Measurements from ENCODE around the gene CAPN12.
"Not testable (repeated sequence)": the region's sequence is repeated elsewhere in the genome, so short reads cannot be mapped to it uniquely, and the experiment has no call there.

CAPN12 gene

GRCh38 chr19:38744298-38744681, at the start of gene CAPN12:
Gene CAPN12, minus strand, starts transcription at chr19:38744474. Its CDS starts 309 bp downstream, at chr19:38744165.
- no peak for DNase-seq (ENCODE audit: low spot score)

- DNase-seq (ENCODE audit: low spot score) = no peak
Observed at GRCh38 chr19:38793671-38794070, 49.4 kb upstream of the CAPN12 start.

DNA sequence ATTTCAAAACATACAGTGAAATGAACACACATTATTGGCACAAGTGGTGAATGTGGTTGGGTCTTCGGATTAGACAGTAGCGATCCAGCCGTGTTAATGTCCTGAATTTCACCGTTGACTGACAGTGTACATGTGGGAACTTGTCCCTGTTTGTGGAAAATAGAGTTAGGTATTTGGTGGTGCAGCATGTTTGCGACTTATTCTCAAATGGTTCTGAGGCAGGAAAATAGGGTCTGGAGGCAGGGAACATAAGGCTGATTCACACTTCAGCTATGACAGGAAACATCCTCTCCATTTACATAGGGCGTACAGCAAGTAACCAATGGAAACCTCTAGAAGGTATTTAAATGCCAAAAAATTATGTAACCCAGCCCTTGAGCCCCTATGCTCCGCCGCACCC, 48.9 kb upstream of the CAPN12 start:
- no peak for DNase-seq (ENCODE audit: low spot score)

DNA sequence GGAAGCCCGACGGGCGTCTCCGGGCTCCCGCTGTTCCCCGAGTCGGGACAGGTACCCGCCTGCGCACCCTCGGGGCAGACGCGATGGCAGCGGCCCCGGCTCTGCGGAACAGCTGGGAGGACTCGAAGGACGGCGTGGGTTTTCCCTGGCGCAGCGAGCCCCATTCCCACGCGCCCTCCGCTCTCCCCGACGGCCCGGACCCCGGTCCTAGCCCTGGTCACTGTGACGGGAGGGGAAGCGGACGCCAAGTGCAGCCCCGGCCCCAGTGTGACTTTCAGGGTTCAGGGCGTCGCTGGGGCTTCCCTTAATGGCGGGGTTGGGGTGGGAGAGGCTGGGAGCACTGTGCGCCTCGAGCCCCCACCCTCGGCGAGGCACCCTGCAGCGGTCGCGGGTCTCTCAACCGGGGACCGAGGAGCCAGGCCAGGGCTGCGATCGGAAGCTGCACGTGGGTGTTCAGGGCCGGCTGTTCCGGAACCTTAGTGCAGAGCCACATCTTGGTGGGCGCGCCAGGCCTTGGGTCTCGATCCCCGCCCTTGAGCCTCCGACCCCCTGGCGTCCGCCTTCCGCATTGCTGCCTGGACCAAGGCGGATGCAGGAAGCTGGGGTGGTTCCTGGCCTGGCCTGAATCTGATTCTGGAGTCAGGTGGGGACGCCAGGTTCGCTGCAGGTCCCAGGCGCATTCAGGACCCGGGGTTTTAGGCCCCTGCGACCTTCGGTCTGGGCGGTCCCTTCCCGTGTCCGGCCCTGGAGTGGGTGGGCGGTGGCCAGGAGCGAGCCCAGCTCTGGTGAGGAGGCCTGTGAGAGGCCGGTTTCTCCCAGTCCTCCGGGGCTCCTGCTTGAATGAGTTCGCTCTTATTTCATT, 48.2 kb upstream of the CAPN12 start:
- no peak for DNase-seq (ENCODE audit: low spot score)

GRCh38 chr19:38791451-38792064, 47.3 kb upstream of the CAPN12 start:
- DNase-seq (ENCODE audit: low spot score) = not testable (repeated sequence)

- not testable (repeated sequence) for DNase-seq (ENCODE audit: low spot score)
Observed at GRCh38 chr19:38790507-38791403, 46.5 kb upstream of the CAPN12 start.

DNA sequence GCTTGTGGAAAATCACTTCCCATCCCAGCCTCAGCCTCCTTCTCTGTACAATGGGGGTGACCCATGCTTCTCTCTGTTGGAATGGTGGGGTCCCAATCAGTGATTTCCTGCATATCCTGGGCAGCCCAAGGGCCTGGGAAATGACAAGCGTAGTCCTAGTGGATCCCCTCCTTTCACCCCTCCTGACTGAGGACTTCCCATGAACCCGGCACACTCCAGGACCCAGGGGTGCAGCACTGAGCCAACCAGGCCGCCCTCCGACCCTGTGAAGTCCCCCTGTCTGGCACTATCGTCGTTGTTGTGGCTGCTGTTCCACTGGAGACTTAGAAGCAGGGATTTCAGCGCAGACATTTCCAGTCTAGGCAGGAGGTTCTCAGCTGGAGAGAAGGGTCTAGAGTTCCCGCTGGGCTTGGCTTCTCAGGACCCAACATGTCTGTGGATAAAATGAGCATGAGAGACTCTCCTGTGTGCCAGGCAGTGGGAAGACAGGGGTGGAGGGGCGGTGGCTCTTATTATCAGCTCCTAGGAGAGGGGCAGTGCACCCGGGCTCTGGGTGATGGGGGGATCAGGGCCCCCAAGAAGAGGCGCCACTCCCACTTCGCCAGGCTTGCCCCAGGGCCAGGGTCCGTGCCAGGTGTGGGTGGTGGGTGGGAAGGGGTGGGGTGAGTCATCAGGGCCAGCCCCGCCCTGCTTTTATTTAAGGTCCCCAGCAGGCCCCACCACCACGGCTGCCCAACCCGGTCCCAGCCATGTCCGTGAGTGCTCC, 44.4 kb upstream of the CAPN12 start, which contains the start of gene LGALS7B:
TSS of gene LGALS7B (plus strand) at position 723 of the 766 bp plus-strand sequence. CDS start at position 750, 27 bp downstream.
- no peak for DNase-seq (ENCODE audit: low spot score)

- no peak for DNase-seq (ENCODE audit: low spot score)
Observed at GRCh38 chr19:38786572-38787265, 42.4 kb upstream of the CAPN12 start.

GRCh38 chr19:38786061-38786460, 41.8 kb upstream of the CAPN12 start:
- DNase-seq (ENCODE audit: low spot score) = not testable (repeated sequence)

DNA sequence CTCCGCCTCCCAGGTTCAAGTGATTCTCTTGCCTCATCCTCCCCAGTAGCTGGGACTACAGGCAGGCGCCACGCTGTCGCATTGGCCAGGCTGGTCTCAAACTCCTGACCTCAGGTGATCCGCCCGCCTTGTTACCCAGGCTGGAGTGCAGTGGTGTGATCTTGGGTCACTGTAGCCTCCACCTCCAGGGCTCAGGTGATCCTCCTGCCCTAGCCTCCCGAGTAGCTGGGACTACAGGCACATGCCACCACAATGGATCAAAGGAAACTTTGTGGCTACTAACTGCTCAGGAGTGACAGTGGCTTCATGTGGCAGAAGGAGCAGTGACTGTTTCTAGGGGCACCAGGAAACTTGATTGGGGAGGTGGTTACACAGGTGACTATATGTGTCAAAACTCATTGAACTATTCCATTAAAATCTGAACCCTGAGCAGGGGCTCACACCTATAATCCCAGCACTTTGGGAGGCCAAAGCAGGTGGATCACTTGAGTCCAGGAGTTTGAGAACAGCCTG, 41.0 kb upstream of the CAPN12 start:
- no peak for DNase-seq (ENCODE audit: low spot score)

DNA sequence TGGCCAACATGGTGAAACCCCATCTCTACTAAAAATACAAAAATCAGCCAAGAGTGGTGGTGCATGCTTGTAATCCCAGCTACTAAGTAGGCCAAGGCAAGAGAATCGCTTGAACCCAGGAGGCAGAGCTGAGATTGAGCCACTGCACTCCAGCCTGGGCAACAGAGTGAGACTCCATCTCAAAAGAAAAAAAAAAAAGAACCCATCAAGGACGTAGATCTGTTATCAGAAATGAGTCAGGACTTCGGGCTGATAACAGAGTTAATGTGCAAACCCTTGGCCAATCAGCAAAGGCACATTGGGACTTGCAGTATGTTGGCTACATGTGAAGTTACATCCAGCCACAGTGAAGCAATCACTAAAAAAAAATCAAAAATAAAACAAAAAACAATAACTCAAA, 40.0 kb upstream of the CAPN12 start:
- DNase-seq (ENCODE audit: low spot score) = no peak

GRCh38 chr19:38782212-38782611, 37.9 kb upstream of the CAPN12 start:
- DNase-seq (ENCODE audit: low spot score) = not testable (repeated sequence)

DNA sequence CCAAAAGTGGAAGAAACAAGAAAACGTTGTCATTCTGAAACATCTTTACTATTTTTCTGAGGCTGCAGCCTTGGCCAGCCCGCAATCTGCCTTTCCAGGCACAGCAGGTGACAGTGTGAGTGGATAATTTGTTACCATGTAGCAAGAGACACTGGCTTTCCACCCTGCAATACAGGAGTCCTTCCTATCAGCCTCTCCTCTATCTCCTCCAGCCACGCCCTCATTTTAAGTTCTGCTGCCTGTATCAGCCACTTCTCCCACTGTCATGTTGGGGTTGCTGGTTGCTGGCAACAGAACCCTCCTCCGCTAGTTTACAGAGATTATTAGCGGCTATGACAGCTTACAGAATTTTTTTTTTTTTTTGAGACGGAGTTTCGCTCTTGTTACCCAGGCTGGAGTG, 36.8 kb upstream of the CAPN12 start:
- DNase-seq (ENCODE audit: low spot score) = peak; percentile 64

GRCh38 chr19:38780443-38780842, 36.2 kb upstream of the CAPN12 start:
- DNase-seq (ENCODE audit: low spot score) = no peak

GRCh38 chr19:38778733-38779132, 34.5 kb upstream of the CAPN12 start:
- DNase-seq (ENCODE audit: low spot score) = no peak

DNA sequence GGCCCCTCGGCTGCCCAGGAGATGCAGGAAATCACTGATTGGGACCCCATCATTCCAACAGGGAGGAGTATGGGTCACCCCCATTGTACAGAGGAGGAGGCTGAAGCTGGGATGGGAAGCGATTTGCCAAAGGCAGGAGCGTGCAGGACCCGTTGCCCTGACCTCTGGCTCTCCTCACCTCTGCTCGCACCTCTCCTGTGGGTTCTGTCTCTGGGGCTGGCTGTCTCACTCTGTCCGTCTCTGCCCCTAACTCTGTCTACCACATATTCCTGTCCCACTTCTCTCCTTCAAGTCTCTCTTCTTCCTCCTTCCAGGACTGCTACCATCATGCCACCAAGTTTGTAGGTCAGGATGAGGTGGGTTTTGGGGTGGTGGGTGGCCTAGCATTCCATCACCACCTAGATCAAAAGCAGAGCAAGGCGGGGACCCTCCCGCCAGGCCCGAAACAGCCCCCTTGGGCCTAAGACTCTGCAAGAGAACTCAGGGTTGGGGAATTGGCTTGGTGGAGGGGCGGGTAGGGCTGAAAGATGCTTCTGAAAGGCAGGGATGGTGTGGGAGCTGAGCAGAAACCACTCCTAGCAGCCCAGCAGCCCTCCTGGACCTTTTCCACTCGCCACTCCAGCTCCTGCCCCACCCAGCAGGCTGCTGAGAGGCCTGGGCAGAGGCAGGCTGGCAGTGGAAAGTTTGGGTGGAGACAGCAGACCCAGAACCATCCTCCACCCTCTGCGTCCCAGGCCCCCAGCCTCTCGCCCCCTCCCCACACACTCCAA, 30.1 kb upstream of the CAPN12 start:
- DNase-seq (ENCODE audit: low spot score) = no peak

DNA sequence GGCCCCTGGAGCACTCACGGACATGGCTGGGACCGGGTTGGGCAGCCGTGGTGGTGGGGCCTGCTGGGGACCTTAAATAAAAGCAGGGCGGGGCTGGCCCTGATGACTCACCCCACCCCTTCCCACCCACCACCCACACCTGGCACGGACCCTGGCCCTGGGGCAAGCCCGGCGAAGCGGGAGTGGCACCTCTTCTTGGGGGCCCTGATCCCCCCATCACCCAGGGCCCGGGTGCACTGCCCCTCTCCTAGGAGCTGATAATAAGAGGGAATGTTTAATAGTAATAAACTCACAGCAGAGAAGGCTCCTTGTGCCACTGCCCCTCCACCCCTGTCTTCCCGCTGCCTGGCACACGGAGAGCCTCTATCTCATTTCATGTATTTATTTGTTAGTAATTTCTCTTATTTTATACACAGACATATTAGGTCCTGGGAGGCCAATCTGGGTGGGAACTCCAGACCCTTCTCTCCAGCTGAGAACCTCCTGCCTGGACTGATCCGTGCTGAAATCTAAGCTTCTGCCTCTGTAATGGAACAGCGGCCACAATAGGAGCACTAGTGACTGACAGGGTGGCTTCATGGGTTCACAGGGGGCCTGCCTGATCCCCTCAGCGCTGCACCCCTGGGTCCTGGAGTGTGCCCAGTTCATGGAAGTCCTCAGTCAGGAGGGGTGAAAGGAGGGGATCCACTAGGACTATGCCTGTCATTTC, 29.3 kb upstream of the CAPN12 start, which contains the start of gene LGALS7:
TSS of gene LGALS7 (minus strand) at position 49 of the 709 bp plus-strand sequence. CDS start at position 24, 25 bp downstream.
- no peak for DNase-seq (ENCODE audit: low spot score)

- not testable (repeated sequence) for DNase-seq (ENCODE audit: low spot score)
Observed at GRCh38 chr19:38771569-38771968, 27.3 kb upstream of the CAPN12 start.

DNA sequence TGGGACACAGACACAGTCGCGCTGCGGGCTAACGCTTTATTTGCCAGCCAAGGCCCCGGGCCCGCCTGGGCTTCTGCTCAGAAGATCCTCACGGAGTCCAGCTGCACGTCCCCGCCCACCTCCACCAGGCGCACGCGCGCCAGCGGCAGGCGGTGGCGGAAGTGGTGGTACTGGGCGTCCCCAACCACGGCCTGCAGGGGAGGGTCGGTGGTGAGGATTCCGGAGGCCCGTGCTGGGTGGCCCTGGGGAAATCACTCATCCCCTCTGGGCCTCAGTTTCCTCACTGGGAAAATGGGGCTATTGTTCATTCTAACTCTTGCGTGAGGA, 26.6 kb upstream of the CAPN12 start:
- DNase-seq (ENCODE audit: low spot score) = not testable (repeated sequence)

Measured in hematopoietic multipotent progenitor cell treated with erythropoietin and hydrocortisone succinate and interleukin-3 and kit ligand, for 15 days (in vitro differentiated cells).